Heart left ventricle (tissue), 13 donors: ENCODE measurements around the gene RAB3C.
A peak's percentile ranks its signal among the peaks of the same experiment; 100 is the strongest.

Experiments
- POLR2A ChIP-seq, 2 donors: fragments of 450-650 bp; IDR thresholded peaks; one replicate each; pipeline ENCODE4 v1.6.1; 2017; ENCODE audit warnings: antibody characterized with exemption in 2 of 2, mild to moderate bottlenecking in 2 of 2, moderate library complexity in 2 of 2
- TF ChIP-seq, protein P1 (sequence below), 12 donors: fragments of 200-600 bp; sonication (generic) in 4 of 12; IDR thresholded peaks; one replicate each; pipeline versions ENCODE4 v1.5.0 to v1.8.0; 2018 to 2022; ENCODE audit warnings: antibody characterized with exemption in 12 of 12, mild to moderate bottlenecking in 5 of 12
- donor health status: ischemic (EF 13 %, LVEDD 7.1; RV severe dilation, severe dysfunction).
- donor health status: DM: no; HTN: yes; CAD: no.
- donor health status: DM: no; HTN: no; CAD: no.
- donor health status: ischemic (EF 25% LVEDD 6.9; RV normal size, moderate dysfunction).
- donor health status: ischemic (EF 25% LVEDD 5.7; RV mildly dilated, moderate dysfunction).
- donor health status: ischemic (EF 35%, LVEDD 5.7; RV mildly dilated, moderate dysfunction).
- donor health status: nonischemic (EF 11% LVEDD 7.7; RV severe dilation, severe dysfunction).
- donor health status: DM: yes; HTN: yes; CAD: no.
- donor health status: PGD.
- donor health status: ischemic (EF 29% LVEDD 5.4; RV normal size, mild dysfunction).
- donor health status: nonischemic (EF 23%, LVEDD 6.1; RV moderate dilation, normal function).

GRCh38 chr5:58871648-58872242, 288.9 kb downstream of the RAB3C start:
- TF ChIP-seq, protein P1, sequence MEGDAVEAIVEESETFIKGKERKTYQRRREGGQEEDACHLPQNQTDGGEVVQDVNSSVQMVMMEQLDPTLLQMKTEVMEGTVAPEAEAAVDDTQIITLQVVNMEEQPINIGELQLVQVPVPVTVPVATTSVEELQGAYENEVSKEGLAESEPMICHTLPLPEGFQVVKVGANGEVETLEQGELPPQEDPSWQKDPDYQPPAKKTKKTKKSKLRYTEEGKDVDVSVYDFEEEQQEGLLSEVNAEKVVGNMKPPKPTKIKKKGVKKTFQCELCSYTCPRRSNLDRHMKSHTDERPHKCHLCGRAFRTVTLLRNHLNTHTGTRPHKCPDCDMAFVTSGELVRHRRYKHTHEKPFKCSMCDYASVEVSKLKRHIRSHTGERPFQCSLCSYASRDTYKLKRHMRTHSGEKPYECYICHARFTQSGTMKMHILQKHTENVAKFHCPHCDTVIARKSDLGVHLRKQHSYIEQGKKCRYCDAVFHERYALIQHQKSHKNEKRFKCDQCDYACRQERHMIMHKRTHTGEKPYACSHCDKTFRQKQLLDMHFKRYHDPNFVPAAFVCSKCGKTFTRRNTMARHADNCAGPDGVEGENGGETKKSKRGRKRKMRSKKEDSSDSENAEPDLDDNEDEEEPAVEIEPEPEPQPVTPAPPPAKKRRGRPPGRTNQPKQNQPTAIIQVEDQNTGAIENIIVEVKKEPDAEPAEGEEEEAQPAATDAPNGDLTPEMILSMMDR (IDR thresholded peaks at IDR 0.05) = peak; percentile 32 to 72 (median 58)
- TF ChIP-seq POLR2A (IDR thresholded peaks at IDR 0.05) = no peak
